Measurements from ENCODE around the gene CEP350.

DNA sequence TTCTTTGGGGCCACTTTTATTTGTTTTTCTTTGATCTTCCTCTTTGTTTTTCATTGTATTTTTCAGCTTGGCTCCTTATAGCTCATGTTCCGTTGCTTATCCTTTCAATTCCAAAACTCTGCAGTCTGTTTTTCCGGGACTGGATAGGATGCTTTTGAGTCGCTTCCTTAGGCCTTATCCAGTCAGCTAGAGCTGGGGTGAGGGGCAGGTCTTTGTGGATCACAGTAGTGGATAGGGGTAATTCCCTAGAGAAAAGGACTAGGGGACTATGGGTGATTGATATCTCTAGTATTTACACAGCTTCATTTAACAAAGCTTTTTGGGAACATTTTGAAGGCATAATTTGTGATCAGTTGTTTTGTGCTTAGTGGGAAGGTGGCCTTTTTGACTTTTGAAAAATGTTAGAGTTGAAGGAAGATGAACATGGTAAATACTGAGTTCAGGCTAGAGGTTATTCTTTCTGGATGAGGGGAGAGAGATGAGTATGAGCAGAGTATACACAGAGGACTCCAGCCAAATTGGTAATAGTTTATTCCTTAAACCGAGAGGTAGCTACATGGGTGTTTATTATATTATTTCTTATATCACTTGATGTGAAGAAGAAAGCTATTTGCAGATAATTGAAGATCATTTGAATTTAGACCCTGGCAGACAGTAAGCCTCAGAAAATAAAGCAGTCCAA is 22.5 kb downstream of the CEP350 start:
- TF ChIP-seq POLR2A (IDR thresholded peaks at IDR 0.05), result no peak
- TF ChIP-seq, protein P1, sequence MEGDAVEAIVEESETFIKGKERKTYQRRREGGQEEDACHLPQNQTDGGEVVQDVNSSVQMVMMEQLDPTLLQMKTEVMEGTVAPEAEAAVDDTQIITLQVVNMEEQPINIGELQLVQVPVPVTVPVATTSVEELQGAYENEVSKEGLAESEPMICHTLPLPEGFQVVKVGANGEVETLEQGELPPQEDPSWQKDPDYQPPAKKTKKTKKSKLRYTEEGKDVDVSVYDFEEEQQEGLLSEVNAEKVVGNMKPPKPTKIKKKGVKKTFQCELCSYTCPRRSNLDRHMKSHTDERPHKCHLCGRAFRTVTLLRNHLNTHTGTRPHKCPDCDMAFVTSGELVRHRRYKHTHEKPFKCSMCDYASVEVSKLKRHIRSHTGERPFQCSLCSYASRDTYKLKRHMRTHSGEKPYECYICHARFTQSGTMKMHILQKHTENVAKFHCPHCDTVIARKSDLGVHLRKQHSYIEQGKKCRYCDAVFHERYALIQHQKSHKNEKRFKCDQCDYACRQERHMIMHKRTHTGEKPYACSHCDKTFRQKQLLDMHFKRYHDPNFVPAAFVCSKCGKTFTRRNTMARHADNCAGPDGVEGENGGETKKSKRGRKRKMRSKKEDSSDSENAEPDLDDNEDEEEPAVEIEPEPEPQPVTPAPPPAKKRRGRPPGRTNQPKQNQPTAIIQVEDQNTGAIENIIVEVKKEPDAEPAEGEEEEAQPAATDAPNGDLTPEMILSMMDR (IDR thresholded peaks at IDR 0.05), result no peak
